SK-N-SH (cell line): Measurements from ENCODE around the gene MRPS35.

Experiments used
- CTCF ChIP-seq: fragments of 200-600 bp; sonication (generic); IDR thresholded peaks from 2 replicates; pipeline ENCODE4 v1.6.1; 2017; ENCODE audit warnings: antibody characterized with exemption, mild to moderate bottlenecking, moderate library complexity
- EP300 ChIP-seq, 2 experiments: IDR thresholded peaks; 2 replicates each; pipeline versions ENCODE4 v1.4.0 to v1.6.1; 2012; ENCODE audit warnings: borderline replicate concordance in 1 of 2, low read depth in 1 of 2, low read length in 1 of 2

DNA sequence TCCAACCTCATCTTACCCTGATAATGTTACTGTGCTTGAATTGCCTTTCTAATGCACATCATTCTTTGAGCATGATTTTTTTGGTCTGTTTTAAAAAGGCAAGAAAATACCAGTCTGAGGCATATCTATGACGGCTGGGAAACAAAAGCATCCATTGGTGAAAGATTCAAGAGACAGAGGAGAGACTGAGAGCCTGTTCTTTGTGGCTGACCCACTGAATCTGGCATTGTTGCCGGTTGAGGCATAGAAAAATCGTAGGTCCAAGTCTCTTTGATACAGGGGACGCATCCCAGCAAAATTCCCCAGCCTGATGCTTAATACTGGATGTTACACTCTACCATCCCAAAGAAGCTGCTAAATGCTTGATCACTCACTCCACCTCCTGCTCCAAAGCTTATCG, 66.5 kb downstream of the MRPS35 start:
- TF ChIP-seq EP300 (IDR thresholded peaks at IDR 0.05; ENCODE audit: borderline replicate concordance in 1 of 2, low read depth in 1 of 2, low read length in 1 of 2): no peak
- TF ChIP-seq CTCF: no peak
